ENCODE results near the gene PILRA.

DNA sequence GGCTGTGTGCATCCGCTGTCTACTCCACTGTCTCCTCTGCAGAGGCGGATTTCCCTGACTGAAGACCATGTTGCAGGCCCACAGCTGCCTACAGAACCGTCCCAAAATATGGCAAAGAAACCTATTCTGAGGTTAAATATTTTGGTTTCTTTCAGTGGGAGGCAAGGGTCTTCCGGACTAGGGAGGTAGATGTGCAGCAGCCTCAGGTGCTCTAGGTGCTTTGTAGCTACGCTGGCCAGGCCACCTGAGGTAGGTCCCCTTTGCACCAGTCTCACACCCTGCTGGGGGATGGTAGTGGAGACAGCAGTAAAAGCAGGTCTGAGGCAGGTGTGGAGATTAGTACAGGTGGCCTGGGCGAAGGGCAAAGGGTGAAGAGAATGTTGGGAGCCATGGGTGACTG is 23.5 kb upstream of the PILRA start:
- TF ChIP-seq, protein P1, sequence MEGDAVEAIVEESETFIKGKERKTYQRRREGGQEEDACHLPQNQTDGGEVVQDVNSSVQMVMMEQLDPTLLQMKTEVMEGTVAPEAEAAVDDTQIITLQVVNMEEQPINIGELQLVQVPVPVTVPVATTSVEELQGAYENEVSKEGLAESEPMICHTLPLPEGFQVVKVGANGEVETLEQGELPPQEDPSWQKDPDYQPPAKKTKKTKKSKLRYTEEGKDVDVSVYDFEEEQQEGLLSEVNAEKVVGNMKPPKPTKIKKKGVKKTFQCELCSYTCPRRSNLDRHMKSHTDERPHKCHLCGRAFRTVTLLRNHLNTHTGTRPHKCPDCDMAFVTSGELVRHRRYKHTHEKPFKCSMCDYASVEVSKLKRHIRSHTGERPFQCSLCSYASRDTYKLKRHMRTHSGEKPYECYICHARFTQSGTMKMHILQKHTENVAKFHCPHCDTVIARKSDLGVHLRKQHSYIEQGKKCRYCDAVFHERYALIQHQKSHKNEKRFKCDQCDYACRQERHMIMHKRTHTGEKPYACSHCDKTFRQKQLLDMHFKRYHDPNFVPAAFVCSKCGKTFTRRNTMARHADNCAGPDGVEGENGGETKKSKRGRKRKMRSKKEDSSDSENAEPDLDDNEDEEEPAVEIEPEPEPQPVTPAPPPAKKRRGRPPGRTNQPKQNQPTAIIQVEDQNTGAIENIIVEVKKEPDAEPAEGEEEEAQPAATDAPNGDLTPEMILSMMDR (optimal IDR thresholded peaks at IDR 0.05 in 1 of 3, IDR thresholded peaks at IDR 0.05 in 1 of 3, conservative IDR thresholded peaks at IDR 0.05 in 1 of 3; ENCODE audit: extremely low read depth in 1 of 3, insufficient read depth in 2 of 3, low read length in 3 of 3), result no peak
- TF ChIP-seq EZH2 (IDR thresholded peaks at IDR 0.05; ENCODE audit: low read length), result no peak

All from keratinocyte (primary cell).